Anterior cingulate cortex (tissue), 58 donors: ENCODE measurements around the gene ANKRD11.
"Not testable (repeated sequence)": the region's sequence is repeated elsewhere in the genome, so short reads cannot be mapped to it uniquely, and the experiment has no call there.

ENCODE experiments used
- DNase-seq, 58 donors: peaks; one replicate each; lab custom pipeline; 2025; lab: John Stamatoyannopoulos, UW

Gene ANKRD11

DNA sequence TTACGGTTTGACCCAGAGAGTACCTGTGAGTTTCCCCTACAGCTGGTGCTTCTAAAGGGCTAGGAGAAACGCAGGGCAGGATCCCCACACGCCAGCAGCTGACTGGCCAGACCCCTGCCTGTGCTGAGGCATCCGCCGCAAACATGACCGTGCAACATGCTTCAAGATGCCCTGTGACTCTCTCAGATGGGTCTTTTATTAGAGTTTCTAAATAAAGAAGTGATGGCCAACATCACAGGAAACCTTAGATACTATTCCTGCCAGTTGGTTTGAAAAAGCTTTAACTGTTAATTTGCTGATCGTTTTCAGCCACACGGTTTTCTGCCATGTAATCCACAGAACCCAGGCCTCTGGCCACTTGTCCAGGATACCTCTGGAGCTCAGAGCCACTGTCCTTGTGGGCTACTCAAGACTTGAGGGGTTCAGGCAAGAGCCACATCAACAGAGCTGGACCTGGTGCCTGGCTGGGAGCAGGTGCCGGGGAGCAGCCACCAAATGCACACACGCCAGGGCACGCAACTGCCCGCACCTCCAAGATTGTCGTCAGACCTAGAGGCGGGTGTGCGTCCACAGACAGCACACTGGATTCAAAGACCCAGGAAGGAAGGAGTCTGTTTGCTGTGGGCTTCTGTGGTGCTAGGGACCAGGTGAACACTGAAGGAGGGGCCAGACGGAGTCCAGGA lies 154.4 kb downstream of the ANKRD11 start:
- DNase-seq, result no peak

GRCh38 chr16:89334988-89335802 lies 155.2 kb downstream of the ANKRD11 start:
- no peak for DNase-seq

GRCh38 chr16:89334461-89334860 lies 155.9 kb downstream of the ANKRD11 start:
- DNase-seq, result no peak

GRCh38 chr16:89334050-89334449 lies 156.3 kb downstream of the ANKRD11 start:
- no peak for DNase-seq

DNA sequence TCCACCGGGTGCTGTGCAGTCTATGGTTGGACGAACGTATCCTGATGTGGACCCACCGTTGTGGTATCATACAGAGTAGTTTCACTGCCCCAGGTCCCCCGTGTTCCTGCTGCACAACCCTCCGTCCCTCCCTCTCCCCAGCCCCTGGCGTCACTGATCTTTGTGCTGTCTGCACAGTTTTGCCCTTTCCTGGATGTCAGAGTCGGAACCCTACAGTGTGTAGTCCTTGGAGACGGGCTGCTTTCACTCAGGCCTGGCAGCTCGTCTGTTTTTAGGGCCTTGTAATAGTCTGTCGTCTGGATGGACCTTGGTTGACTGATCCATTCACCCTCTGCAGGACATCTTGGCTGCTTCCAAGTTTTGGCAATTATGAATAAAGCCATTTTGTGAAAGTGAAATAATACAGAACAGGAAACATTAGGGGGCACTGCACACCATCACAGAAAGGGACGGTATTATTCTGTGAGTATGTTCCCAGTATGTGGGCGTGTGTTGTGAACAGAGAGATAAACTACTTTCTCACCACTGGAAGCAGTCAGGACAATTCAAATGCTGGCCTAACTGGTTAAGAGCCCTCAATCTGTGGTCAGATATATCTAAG lies 156.9 kb downstream of the ANKRD11 start:
- DNase-seq, result peak in 35 of 58 donors; percentile 17 to 90 (median 48)

DNA sequence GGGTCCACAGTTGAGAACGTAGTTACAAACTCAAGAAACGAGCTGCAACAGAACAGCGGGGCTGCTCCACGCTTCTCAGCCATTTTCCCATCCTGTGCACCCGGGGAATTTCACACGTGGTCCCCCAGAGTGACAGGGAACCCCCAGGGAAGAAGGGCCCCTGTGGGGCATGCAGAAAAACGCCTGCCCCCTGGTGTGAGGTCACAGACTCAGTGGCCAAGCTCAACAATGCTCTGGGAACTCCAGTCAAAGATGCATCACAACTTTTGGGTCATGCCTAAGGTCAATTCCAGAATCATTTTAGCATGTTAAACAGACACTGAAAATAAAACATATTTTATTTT lies 157.5 kb downstream of the ANKRD11 start:
- DNase-seq, result no peak

DNA sequence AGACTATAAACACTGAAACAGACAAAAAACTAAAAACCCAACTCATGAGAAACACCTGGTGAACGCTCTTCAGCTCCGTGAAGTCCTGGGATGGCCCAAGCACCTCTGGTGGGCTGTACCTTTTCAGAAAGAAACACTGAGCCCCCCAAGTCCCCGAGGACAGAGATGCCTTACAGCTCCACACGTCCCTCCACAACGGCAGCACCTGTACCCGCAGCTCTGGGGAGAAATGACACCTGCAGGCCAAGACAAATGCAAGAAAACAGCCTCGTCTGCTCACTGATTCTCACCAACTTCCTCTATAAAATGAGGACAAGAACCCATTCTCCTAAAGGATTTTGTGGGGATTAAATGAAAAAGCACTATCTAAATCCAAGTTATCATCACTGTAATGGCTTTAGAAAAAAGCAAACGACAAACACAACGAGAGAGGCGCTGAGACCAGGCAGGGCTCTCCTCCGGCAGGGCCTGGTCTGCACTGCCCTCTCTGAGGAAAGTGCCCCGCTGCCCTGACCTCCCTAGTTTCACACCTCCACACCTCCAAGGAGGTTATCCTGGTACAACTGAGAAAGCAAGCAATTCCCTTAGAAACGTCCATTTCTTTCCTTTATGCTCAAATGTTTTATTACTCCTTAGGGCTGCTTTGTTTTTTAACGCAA lies 158.0 kb downstream of the ANKRD11 start:
- no peak for DNase-seq

GRCh38 chr16:89331371-89332109 lies 158.8 kb downstream of the ANKRD11 start:
- no peak for DNase-seq

DNA sequence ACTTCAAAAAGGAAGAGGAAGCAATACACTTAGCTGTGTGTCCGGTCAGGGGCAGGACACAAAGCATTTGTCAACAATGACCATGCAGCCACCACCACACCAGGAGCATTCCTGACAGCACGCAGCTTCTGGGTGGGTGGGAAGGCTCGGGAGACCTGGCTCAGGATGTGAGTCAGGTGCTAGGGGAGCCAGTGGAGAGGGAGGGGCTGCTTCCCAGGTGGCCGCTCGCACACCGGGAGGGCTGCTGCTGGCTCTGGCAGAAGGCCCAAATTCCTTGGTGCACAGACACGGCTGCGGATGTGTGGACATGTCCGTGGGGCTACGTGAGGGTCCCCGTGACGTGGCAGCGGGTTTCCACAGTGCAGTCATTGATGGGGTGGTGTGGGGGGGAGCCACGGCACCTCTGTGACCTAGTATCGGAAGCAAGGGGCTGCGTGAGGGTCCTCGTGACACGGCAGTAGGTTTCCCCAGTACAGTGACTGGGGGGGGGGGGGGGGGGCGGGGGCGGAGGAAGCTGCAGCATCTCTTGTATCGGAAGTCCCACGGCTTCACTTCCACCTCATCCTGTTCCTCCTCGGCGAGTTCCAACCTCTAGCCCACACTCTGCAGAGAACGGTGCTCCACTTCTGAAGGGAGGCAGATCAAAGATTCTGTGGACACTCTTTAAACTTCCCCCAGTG lies 160.0 kb downstream of the ANKRD11 start:
- DNase-seq, result peak in 1 of 58 donors; percentile 38

DNA sequence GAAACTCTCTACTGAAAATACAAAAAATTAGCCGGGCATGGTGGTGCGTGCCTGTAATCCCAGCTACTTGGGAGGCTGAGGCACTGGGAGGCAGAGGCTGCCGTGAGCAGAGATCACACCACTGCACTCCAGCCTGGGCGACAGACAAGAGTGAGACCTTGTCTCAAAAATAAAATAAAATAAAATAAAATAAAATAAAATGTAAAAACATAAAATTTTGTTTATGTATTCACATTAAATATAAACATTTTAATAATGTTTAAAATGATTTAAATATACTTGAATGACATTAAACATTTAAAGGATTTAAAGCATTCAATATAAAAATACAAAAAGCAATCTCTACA lies 160.6 kb downstream of the ANKRD11 start:
- DNase-seq, result not testable (repeated sequence)

DNA sequence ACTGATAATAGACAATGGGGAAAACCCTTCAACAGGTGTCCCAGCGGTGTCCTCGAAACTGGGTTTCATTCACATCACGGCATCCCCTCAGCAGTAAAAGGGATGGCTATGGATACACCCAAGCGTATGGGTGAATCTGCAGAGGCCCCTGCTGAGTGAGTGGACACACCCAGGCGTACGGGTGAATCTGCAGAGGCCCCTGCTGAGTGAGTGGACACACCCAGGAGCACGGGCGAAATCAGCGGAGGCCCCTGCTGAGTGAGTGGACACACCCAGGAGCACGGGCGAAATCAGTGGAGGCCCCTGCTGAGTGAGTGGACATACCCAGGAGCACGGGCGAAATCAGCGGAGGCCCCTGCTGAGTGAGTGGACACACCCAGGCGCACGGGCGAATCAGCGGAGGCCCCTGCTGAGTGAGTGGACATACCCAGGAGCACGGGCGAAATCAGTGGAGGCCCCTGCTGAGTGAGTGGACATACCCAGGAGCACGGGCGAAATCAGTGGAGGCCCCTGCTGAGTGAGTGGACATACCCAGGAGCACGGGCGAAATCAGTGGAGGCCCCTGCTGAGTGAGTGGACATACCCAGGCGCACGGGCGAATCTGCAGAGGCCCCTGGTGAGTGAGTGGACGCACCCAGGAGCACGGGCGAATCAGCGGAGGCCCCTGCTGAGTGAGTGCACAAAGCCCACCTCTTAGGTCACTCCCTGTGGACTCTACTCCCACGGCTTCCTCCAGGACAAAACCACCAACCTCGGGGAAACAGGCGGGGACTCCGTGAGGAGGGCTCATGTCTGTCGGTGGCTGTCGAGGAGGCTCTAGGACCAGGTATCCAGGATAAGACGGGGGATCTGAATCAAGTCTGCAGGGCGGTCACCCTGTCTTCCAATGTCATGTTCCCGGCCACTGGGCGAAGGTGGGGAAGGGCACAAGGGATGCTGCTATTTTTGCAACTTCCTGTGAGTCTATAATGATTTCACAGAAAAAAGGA lies 161.7 kb downstream of the ANKRD11 start:
- DNase-seq, result not testable (repeated sequence)

- no peak for DNase-seq
Measured at GRCh38 chr16:89326721-89327120, 163.6 kb downstream of the ANKRD11 start.

DNA sequence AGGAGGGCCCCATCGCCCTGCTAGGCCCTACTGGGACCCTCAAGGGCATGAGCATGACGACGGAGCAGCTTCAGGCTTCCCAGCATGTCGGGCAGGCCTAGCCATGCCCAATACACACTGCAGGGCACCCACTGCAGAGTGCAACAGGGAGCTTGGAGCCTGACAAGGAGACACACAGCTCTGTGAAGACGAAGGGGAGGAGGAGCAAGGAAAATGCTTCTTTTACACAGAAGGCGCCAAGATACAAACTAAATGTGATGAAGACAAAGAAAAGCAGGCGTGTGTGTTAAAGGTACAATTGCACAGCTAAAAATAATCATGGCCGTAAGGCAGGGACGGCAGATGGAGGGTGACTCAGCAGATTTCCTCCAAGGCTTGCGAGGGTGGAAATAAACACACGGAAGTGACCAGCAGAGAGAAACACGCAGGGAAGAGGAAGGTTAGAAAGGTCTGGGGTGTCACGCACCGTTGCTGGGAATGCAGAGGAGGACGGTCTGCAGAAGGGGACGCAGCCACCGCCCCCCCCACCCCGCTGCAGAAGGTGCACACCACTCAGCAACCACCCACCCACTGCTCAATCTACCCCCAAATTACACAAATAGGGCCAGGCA lies 164.4 kb downstream of the ANKRD11 start:
- peak in 30 of 58 donors; percentile 24 to 72 (median 38) for DNase-seq

DNA sequence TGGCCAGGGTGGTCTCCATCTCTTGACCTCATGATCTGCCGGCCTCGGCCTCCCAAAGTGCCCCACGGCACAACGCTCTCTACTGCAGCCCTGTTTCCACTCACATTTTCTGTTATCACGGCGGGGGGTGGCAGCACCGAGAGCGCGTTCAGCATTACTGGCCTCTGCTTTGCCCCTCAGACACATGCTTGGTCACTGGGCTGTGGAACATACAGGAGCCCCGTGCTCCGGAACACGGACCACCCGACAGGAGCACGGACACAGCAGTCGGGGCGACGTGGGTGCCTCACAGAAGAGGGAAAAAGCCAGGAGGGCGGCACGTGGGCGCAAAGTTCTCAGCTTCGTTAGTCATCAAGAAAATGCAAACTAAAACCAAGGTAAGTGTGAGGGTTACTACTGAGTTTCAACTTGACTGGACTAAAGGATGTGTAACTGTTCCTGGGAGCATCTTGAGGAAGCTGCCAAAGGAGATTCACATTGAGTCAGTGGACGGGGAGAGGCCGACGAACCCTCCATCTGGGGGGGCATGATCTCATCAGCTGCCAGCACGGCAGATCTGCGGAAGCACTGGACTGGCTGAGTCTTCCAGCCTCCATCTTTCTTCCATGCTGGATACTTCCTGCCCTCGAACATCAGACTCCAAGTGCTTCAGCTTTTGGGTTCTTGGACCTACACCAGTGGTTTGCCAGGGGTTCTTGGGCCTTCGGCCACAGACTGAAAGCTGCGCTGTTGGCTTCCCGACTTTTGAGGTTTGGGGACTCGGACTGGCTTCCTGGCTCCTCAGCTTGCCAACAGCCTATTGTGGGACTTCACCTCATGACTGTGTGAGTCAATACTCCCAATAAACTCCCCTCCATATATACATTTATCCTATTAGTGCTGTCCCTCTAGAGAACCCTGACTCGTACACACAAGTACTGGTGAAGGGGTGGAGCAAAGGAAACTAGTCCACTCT lies 166.0 kb downstream of the ANKRD11 start:
- DNase-seq, result no peak

- DNase-seq, result no peak
Measured at GRCh38 chr16:89323120-89323960, 167.0 kb downstream of the ANKRD11 start.
